Gastroesophageal sphincter (tissue), 3 donors: ENCODE data around the gene GPX5.

Source experiments
- CTCF ChIP-seq, 4 experiments: fragments of 200-600 bp in 2 of 4; fragments of 450-650 bp in 2 of 4; sonication (generic) in 1 of 4; IDR thresholded peaks; one replicate each; pipeline ENCODE4 v1.5.1; 2017 to 2019; ENCODE audit warnings: antibody characterized with exemption in 4 of 4, mild to moderate bottlenecking in 2 of 4, moderate library complexity in 2 of 4
- EP300 ChIP-seq: sonication (generic); formaldehyde crosslinking; IDR thresholded peaks from one replicate; pipeline ENCODE4 v1.6.1; 2017; ENCODE audit warnings: antibody characterized with exemption, mild to moderate bottlenecking
- POLR2A ChIP-seq, 2 donors: fragments of 450-650 bp; IDR thresholded peaks; one replicate each; pipeline ENCODE4 v1.6.1; 2017; ENCODE audit warnings: antibody characterized with exemption in 2 of 2, mild to moderate bottlenecking in 2 of 2, moderate library complexity in 1 of 2
- POLR2AphosphoS5 ChIP-seq: sonication (generic); formaldehyde crosslinking; IDR thresholded peaks from one replicate; pipeline ENCODE4 v1.6.1; 2017; ENCODE audit warnings: antibody characterized with exemption

GRCh38 chr6:28569748-28570147 is 44.1 kb downstream of the GPX5 start:
- no peak for TF ChIP-seq CTCF (IDR thresholded peaks at IDR 0.05)
- no peak for TF ChIP-seq POLR2A (IDR thresholded peaks at IDR 0.05)
- TF ChIP-seq EP300 = no peak
- TF ChIP-seq POLR2AphosphoS5 = no peak
